Measurements from ENCODE around the gene CNBD2.
"Not testable (repeated sequence)": the region's sequence is repeated elsewhere in the genome, so short reads cannot be mapped to it uniquely, and the experiment has no call there.

CNBD2 gene

GRCh38 chr20:36017048-36017951, 48.9 kb downstream of the CNBD2 start:
- in situ Hi-C loops (cut with MboI; ENCODE audit: low sequenced_read_pairs) = no loop called here

GRCh38 chr20:36018208-36018988, 50.0 kb downstream of the CNBD2 start:
- in situ Hi-C loops (cut with MboI; ENCODE audit: low sequenced_read_pairs) = no loop called here

GRCh38 chr20:36026131-36026530, 57.7 kb downstream of the CNBD2 start:
- in situ Hi-C loops (cut with MboI; ENCODE audit: low sequenced_read_pairs) = not testable (repeated sequence)

GRCh38 chr20:36028106-36028808, 59.9 kb downstream of the CNBD2 start:
- in situ Hi-C loops (cut with MboI; ENCODE audit: low sequenced_read_pairs) = no loop called here

- in situ Hi-C loops (cut with MboI; ENCODE audit: low sequenced_read_pairs) = no loop called here
Measured at GRCh38 chr20:36030149-36030548, 61.8 kb downstream of the CNBD2 start.

GRCh38 chr20:36031806-36032205, 63.4 kb downstream of the CNBD2 start:
- in situ Hi-C loops (cut with MboI; ENCODE audit: low sequenced_read_pairs) = no loop called here

GRCh38 chr20:36034875-36035274, 66.5 kb downstream of the CNBD2 start:
- in situ Hi-C loops (cut with MboI; ENCODE audit: low sequenced_read_pairs) = no loop called here

- in situ Hi-C loops (cut with MboI; ENCODE audit: low sequenced_read_pairs) = no loop called here
Measured at GRCh38 chr20:36035745-36036144, 67.4 kb downstream of the CNBD2 start.

GRCh38 chr20:36036688-36037087, 68.3 kb downstream of the CNBD2 start:
- in situ Hi-C loops (cut with MboI; ENCODE audit: low sequenced_read_pairs) = no loop called here

GRCh38 chr20:36040571-36040970, 72.2 kb downstream of the CNBD2 start:
- in situ Hi-C loops (cut with MboI; ENCODE audit: low sequenced_read_pairs) = no loop called here

- in situ Hi-C loops (cut with MboI; ENCODE audit: low sequenced_read_pairs) = no loop called here
Measured at GRCh38 chr20:36043441-36043840, 75.1 kb downstream of the CNBD2 start.

GRCh38 chr20:36043892-36044515, 75.6 kb downstream of the CNBD2 start:
- in situ Hi-C loops (cut with MboI; ENCODE audit: low sequenced_read_pairs) = no loop called here

GRCh38 chr20:36045373-36045714, 77.0 kb downstream of the CNBD2 start:
- in situ Hi-C loops (cut with MboI; ENCODE audit: low sequenced_read_pairs) = no loop called here

GRCh38 chr20:36046073-36046798, 77.8 kb downstream of the CNBD2 start:
- in situ Hi-C loops (cut with MboI; ENCODE audit: low sequenced_read_pairs) = not testable (repeated sequence)

GRCh38 chr20:36049408-36049807, 81.0 kb downstream of the CNBD2 start:
- in situ Hi-C loops (cut with MboI; ENCODE audit: low sequenced_read_pairs) = not testable (repeated sequence)

- in situ Hi-C loops (cut with MboI; ENCODE audit: low sequenced_read_pairs) = no loop called here
Measured at GRCh38 chr20:36050436-36051317, 82.3 kb downstream of the CNBD2 start.

- in situ Hi-C loops (cut with MboI; ENCODE audit: low sequenced_read_pairs) = no loop called here
Measured at GRCh38 chr20:36051318-36052116, 83.1 kb downstream of the CNBD2 start.

- in situ Hi-C loops (cut with MboI; ENCODE audit: low sequenced_read_pairs) = no loop called here
Measured at GRCh38 chr20:36052117-36052513, 83.7 kb downstream of the CNBD2 start.
